ENCODE data around the gene NEO1.

DNA sequence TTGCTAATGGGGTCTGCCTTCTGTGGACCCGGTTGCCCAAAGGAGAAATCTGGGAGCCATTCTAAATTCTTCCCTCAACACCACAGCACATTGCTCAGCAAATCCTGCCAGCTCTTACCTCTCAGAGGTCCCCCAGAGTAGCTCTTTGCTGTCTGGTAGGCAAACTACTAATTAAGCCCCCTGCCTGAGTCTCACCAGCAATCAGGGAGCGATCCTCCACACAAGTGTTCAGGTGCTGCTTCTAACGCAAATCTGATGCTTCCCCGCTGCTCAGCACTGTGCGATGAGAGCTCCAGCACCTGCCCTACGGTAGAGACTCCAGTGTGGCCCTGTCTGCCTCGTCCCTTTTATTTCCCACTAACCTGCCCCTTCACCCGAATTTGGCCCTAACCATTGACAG lies 256.0 kb downstream of the NEO1 start:
- TF ChIP-seq POLR2AphosphoS5 (IDR thresholded peaks at IDR 0.05; ENCODE audit: borderline replicate concordance, low read depth, low read length) = no peak
- TF ChIP-seq EZH2 (IDR thresholded peaks at IDR 0.05) = no peak
- no peak for TF ChIP-seq FOXP2 (optimal IDR thresholded peaks at IDR 0.05; ENCODE audit: control extremely low read depth, extremely low read length, insufficient read depth)

All from SK-N-MC (cell line).